G401.6 (cell line): Measurements from ENCODE around the gene PCSK9.

ENCODE experiments used
- FAIRE-seq: peaks from 2 replicates; lab custom pipeline; 2012; peaks lifted over from hg19 to GRCh38; lab: Jason Lieb, UNC

Gene PCSK9

DNA sequence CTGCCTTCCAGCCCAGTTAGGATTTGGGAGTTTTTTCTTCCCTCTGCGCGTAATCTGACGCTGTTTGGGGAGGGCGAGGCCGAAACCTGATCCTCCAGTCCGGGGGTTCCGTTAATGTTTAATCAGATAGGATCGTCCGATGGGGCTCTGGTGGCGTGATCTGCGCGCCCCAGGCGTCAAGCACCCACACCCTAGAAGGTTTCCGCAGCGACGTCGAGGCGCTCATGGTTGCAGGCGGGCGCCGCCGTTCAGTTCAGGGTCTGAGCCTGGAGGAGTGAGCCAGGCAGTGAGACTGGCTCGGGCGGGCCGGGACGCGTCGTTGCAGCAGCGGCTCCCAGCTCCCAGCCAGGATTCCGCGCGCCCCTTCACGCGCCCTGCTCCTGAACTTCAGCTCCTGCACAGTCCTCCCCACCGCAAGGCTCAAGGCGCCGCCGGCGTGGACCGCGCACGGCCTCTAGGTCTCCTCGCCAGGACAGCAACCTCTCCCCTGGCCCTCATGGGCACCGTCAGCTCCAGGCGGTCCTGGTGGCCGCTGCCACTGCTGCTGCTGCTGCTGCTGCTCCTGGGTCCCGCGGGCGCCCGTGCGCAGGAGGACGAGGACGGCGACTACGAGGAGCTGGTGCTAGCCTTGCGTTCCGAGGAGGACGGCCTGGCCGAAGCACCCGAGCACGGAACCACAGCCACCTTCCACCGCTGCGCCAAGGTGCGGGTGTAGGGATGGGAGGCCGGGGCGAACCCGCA, at the start of gene PCSK9:
PCSK9 (plus strand) TSS at position 207 of the 741 bp plus-strand sequence; CDS start at position 497, 290 bp downstream.
- FAIRE-seq: no peak

DNA sequence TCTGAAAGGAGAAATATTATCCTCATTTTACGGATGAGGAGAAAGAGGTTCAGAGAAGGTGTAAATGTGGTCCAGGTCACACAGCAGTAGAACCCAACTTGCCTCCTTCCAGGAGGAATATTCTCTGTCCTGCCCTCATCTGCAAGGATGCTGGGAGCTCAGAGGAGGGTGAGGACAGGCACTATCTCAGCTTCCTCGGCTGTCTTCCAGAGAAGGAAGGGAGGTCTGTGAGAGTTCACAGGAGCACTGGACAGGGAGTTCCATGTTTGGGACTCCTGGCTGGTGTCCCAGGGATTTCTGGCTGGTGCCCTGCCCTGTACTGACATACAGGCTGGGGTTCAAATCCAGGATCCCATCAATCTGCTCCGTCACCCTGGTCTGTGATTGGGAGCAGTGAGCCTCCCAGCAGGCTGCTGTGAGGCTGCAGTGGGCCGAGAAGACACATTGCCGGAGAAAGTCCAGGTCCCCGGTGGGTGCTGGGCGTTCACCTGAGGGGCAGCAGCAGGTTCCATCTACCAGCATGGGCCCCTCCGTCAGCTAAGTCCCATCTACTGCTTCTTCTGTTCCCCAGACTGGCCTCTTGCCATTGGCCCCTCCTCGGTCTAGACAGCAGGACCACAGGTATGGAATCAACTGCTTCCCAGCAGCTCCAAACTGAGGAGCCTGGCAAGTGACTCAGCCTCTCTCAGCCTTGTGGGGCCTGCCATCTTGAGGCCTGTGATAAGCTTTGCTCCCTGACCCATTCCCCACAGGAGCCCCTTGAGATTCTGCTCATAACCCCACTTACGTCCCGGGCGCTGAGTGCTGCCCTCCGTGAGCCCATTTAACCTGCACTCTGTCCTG, 49.2 kb upstream of the PCSK9 start:
- FAIRE-seq: no peak

DNA sequence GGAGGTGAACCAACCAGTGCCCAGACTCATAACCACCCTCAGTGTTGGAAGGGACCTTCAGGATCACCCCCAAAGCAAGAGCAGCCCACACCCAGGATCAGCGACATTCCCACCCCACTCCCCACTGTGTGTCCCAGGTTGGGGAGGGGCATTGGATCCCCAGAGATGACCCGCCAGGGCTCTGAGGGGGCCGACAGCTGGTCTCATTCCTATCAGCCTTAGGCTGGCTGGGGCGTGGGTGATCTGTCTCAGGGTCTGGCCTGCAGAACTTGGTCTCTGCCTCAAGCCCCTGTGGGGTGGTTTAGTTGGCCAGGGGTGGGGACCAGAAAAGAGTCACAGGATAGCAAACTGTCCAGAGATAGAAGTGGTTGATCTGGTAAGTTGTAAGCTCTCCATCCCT, 48.4 kb upstream of the PCSK9 start:
- FAIRE-seq: no peak

DNA sequence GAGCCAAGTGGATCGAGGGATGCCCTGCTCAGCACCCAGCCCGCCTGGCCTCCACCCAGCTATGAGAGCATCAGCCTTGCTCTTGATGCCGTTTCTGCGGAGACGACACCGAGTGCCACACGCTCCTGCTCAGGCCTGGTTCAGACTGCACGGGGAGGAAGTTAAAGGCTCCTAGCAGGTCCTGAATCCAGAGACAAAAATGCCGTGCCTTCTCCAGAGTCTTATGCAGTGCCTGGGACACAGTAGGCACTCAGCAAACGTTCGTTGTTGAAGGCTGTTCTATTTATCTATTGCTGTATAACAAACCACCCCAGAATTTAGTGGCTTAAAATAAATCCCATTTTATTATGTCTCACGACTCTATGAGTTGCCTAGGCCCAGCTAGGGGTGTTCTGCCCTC, 47.4 kb upstream of the PCSK9 start:
- FAIRE-seq: no peak

DNA sequence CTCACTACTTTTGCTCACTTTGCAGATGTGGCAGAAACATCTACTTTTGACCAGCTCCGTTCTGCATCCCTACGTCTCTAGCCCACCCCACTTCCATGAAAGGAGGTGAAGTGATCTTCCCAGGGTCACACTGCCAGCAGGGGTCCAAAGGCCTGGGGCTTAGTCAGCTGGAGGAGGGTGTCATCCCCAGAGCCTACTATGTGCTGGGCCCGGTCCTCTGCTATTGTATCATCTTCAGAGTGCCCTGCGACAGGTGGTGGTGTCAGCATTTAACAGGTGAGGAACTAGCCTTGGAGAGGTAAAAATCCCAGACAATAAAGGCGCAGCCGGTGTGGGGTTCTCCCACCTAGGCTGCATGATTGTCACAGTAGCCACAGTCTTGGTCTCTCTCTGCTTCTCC, 46.2 kb upstream of the PCSK9 start:
- FAIRE-seq: no peak

DNA sequence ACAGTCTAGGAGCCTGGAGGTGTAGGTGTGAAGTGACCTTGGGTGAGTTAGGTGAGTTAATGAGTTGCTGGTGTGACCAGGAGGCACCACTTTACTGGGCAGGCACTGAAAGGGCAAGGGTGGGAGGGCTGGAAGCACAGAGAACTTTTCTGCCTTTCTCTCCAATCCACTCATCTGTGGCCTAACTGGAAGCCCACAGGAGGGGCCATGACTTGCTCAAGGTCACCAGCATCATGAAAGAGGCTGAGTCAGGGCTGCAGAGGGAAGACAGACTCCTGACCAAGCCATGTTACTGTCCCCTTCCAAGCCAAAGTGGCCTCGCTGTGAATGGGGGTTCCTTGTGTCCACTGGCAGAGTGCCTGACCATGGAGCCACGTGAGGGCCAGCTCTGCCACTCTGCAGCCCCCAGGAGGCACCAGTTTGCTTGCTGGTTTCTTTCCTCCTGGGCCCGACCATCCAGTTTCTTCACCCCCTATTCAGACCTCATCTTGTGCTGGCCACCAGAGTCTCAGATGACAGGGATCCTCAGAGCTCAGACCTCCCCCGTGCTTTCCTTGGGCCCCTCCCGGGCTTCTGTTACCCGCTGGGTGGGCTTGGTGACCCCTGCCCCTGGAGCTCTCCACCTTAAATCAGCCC, 44.9 kb upstream of the PCSK9 start:
- no peak for FAIRE-seq

DNA sequence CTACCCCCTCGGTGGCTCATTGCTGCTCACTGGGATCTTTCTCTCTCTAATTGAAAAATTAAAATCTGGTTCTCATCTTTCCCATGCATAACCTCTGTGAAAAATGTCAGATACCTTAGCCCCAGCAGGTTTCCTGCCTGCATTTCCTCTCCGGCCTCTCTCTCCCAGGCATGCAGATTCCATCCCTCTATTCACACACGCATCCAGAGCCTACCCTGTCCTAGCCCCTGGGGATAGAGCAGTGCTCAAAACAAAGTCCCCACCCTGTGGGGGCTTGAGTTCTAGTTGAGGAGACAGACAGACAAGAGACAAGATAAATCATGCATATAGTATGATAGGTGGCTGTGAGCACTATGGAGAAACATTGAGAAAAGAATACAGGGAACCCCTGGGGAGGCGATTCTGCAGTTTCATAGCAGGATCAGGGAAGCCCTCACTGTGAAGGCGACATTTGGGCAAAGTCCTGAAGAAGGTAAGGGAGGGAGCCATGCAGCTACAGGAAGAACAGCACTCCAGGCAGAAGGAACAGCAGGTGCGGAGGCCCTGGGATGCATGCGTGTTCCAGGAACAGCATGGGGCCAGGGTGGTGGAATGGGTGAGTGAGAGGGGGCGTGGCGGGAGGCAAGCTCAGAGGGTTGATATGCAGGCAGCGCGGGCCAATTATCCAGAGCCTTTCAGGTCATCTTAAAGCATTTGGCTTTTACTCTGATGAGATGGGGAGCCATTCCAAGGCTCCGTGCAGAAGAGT, 44.2 kb upstream of the PCSK9 start:
- FAIRE-seq: no peak

DNA sequence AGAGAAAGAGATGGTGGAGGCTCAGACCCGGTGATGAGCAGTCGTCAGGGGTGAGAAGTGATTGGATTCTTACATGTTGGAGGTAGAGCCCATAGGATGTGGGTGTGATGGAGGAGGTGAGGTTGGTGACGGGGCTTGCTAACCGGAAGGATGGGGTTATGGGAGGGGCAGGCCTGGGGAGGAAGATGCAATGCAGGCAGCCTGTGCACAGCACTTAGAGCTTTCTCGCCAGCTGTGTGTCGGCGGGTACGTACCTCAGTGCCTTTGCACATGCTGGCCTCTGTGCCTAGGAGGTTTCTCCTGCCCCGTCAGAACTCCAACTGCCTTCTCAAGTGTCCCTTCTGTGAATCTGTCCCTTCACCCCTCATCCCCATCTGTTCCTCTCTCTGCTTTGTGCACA, 43.5 kb upstream of the PCSK9 start:
- no peak for FAIRE-seq

DNA sequence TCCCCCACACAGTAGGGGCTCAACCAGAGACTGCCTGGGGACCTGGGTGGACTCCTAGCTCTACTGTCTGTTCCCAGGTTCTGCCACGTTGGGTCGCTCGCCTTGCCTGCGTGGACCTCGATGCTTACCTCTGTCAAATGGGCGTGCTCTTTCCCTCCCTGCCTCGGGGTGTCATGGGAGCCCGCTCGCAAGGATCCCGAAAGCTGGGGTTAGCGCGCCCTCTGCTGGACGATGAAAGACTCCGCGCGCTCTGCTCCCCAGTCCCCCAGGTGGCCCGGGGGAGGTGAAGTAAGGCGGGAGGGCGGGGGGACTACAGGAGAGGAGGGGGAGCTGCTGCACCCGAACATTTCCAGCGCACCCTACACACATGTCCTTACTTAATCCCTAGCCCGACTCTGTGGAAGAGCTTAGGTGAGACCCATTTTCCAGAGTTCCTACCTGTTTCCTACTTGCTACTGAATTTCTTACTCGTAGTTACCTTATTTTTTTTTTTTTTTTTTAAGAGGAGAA, 42.9 kb upstream of the PCSK9 start:
- no peak for FAIRE-seq

DNA sequence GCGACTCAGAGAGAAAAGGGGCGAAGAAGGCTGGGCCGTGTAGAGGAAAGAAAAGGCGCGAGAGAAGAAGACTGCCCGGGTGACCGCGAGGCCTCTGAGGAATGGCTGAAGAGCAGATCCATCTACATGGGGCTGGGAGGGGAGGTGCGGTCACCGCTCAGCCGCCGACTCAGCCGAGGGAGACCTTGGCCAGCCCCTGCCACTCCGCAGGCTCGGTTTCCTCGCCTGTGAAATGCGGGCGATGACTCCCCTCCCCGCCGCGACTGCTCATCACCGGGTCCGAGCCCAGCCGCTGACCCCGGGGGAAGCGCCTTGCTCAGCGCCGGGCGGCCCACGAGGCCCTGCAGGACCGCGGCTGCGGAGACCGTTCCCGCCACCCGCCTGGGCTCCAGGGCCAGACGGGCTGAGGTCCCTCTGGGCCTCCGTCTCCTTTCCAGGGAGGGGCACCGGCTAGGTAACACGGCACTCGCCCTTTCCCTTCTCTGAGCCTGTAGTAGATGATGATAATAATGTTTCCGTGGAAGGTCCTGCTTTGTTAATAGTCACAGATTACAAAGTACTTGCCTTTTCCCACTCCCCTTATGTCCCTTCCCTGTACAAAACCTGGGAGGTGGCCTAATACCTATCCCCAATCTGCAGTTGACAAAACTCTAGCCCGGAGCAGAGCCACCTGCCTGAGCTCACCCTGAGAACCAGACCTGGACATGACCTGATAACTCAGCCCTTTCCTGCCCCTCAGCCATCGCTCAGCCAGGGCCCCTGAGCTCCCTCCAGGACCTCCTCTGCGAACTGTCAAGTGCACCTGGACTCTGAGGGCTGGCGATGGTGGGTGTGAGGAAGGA, 42.3 kb upstream of the PCSK9 start:
- FAIRE-seq: no peak

DNA sequence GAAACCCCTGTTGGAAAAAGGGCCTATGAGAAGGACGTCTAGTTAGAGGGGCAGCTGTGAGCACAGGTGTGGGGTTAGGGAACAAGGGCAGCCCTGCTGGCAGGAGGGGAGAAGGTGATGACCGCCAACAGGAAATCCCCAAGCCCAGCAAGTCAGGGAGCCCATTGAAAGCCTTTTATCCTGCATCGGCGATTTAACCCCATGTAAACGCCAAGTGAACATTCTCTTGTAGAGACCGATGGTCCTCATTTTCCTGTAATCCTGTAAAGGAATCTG, 41.7 kb upstream of the PCSK9 start:
- FAIRE-seq: no peak

DNA sequence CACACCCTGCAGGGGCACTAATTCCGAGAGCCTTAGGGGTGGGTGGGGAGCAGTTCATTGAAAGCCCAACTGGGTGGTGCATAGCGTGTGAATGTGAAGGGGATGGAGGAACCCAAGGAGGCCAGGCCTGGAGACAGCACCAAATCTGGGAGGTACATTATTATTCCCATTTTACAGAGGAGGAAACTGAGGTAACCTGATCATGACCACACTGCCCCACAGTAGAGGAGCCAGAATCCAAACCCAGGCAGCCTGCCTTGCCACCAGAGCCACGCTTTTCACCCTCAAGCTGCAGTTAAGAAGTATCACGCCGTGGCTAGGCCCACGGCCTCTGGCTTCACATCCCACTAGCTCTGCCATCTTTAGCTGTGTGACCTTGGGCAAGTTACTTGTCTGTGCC, 41.2 kb upstream of the PCSK9 start:
- FAIRE-seq: no peak

DNA sequence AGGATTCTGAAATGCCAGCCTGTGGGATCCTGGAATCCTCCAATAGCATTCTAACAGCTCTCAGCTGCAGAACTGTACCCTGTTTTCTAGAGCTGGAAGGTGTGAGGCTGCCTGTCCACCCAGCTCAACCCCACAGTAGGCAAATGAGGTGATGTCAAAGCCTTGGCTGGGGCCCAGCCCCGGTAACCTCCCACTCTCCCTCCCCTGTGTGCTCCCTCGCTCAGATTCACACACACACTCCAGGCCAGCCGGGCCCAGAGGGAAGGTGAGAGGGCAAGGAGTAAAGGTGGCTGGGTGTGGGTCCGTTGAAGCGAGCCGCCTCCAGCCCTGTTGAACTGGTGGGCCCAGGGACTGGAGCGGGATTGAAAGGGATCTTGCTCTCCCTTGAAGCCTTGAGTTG, 40.7 kb upstream of the PCSK9 start, which contains the start of gene BSND:
BSND (plus strand) TSS at position 257 of the 400 bp plus-strand sequence. CDS start 254 bp downstream, outside the sequence.
- no peak for FAIRE-seq

DNA sequence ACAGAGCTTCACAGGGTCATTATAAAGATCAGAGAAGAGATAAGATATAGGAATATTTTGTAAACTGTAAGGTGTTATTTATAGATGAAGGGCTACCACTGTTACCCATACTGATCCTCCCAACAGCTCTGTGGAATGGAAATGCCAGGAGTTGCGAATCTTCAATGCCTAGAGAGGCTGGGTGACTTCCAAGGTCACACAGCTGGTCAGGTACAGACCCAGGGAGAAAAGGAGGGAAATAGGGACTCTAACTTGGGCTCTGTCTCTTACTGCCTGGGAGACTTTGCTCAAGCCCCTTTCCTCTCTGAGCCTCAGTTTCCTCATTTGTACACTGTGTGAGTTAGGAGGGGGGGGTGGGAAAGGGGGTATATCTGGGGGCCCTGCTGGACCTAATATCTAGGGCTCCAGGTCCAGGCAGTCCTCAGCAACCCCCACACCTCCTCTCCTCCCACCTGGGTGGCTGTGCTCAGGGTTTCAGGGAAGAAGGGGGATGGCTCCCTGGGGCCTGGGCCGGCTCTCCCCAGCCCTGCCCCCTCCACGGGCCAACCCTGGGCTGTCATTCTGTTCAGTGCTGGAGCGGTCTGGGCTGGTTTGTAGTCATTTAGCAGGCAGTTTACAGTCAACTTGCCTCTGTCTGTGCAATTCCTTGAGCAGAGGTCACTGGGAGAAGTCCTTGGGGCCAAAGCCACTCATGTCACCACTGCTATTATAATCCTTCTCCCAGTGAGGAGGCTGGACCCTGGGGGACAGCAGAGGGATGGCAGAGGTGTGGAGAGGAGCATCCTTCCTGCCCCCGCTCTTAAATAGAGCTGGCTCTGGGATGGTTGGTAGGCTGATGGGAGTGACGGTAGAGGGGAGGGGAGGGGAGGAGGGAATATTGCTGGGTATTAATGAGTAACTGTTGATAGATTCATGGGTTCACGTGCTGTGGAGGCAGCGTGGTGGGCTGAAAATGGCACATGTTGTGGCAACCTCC, 39.0 kb upstream of the PCSK9 start:
- no peak for FAIRE-seq

DNA sequence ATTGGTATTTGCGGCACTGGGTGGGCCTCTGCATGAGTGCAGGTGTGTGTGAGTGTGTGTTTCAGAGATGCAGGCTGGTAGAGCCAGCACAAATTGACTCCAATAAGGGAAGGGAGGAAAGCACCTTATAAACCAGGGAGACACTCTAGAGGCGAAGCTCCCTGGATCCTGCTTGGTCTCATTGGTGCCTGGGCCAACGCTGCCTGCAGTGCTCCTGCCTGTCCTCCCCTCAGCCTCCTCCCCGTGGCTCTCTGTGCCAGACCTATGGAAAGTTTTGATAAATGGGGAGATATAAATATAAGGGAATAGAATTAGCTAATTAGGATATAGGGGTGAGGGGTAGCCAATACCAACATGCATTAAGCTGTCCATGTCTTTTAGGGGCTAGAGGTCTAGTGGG, 38.0 kb upstream of the PCSK9 start:
- no peak for FAIRE-seq

DNA sequence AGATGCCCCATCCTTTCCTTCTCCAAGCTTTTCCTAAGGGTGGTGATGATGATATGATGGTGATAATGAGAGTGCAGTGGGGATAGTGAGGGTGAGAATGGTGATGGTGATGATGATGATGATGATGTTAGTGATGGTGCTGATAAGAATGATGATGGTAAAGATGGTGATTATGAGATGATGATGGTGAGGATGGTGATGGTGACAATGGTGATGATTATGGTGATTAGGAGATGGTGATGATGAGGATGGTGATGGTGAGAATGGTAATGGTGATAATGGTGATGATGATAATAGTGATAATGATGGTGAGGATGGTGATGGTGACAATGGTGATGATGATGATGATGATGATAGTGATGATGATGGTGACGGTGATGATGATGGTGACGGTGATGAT, 36.7 kb upstream of the PCSK9 start:
- FAIRE-seq: no peak

DNA sequence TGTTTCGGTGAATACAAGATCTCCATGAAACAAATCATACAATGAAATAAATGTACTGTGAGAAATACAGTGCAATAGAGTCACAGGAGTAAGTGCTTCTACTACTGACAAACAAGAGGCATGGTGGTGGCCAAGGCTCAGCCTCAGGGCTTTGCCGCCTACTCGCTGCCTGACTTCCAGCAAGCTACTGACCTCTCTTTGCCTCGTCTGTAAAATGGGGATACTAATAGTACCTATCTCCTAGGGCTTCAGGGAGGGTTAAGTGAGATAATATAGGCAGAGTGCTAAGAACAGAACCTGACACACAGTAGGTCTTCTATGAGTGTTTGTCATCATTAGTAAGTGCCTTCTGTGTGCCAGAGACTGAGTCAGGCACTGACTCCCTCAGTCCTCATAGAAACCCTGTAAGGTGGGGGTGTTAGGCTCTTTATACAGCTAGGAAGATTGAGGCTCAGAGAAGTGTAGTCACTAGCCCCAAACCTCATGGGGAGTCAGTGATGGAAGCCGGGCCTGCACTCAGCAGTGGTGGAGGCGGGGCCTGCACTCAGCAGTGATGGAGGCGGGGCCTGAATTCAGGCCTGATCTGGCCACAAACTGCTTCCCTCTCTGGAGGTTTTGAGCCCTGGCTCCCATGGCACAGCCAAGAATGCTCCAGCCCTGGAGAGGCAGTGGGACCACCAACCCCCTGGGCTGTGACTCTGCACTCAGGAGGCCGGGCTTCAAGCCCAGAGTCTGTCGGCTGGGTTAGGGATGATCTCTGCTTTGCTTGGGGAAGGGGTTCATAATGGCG, 33.8 kb upstream of the PCSK9 start:
- no peak for FAIRE-seq

DNA sequence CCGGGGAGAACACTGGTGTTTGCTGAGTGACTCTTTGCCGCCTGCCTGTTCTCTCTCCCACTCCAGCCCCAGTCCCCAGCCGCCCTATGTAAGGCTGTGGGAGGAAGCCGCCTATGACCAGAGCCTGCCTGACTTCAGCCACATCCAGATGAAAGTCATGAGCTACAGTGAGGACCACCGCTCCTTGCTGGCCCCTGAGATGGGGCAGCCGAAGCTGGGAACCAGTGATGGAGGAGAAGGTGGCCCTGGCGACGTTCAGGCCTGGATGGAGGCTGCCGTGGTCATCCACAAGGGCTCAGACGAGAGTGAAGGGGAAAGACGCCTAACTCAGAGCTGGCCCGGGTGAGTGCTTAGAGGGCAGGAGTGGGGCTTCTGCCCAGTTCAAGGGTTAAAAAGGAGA, 32.4 kb upstream of the PCSK9 start:
- no peak for FAIRE-seq

DNA sequence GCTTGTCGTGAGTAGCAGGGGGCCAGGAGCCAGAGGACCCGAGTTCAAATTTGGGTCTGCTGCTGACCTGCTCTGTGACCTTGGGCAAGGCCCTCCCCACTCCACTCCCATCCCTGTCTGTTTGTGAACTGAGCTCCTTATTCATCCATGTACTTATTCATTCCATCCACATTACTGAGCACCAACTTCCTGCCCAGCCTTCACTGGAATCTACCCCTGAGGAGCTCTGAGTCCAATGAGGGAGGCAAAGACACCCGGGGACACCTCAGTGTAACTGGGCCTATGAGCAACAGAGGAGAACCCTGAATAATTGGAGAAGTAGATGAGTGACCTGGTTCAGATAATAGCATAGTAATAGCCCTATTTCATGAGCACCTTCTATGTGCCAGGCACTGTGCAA, 31.7 kb upstream of the PCSK9 start:
- FAIRE-seq: no peak
